Osteoblast (primary cell): ENCODE measurements around the gene COBL. TPM values are rescaled to one million over a fixed set of nuclear protein-coding genes. Genes with fewer than 3 reads are reported as not detected.

Source experiments
- DNase-seq: peaks from one replicate; pipeline ENCODE4 v3.0.0; 2011; ENCODE audit warnings: low spot score, mixed read lengths; ENCODE audit not compliant: insufficient read length; ENCODE audit errors: missing footprints
- H2AFZ ChIP-seq: 2 replicates; pipeline ENCODE4 v1.6.0; 2011; ENCODE audit warnings: mild to moderate bottlenecking, low read length
- H3K27ac ChIP-seq: 2 replicates; pipeline ENCODE4 v1.5.1; 2011; ENCODE audit warnings: mild to moderate bottlenecking, low read depth, low read length, moderate library complexity
- H3K27me3 ChIP-seq: 2 replicates; pipeline ENCODE4 v1.6.0; 2012; ENCODE audit warnings: mild to moderate bottlenecking, control low read depth, inconsistent platforms, low read length, moderate library complexity; ENCODE audit not compliant: insufficient read depth
- H3K36me3 ChIP-seq: 2 replicates; pipeline ENCODE4 v1.5.1; 2011; ENCODE audit warnings: mild to moderate bottlenecking, low read length, control low read depth, moderate library complexity; ENCODE audit not compliant: insufficient read depth
- H3K4me1 ChIP-seq: 2 replicates; pipeline ENCODE4 v1.5.1; 2011; ENCODE audit warnings: mild to moderate bottlenecking, low read length, control low read depth, moderate library complexity; ENCODE audit not compliant: insufficient read depth
- H3K4me2 ChIP-seq: 2 replicates; pipeline ENCODE4 v1.6.0; 2011; ENCODE audit warnings: mild to moderate bottlenecking, low read length; ENCODE audit not compliant: insufficient read depth
- H3K4me3 ChIP-seq: fragments of 200-600 bp; sonication (generic); 3 replicates; pipeline ENCODE4 v1.5.1; 2012; ENCODE audit warnings: mild to moderate bottlenecking, low read length, inconsistent platforms; ENCODE audit not compliant: insufficient read depth
- H3K79me2 ChIP-seq: 2 replicates; pipeline ENCODE4 v1.6.0; 2012; ENCODE audit warnings: mild to moderate bottlenecking, low read length, control low read depth, inconsistent platforms; ENCODE audit not compliant: insufficient read depth
- H3K9me3 ChIP-seq: 2 replicates; pipeline ENCODE4 v1.5.1; 2011; ENCODE audit warnings: low read depth, low read length, control low read depth
- H4K20me1 ChIP-seq: 2 replicates; pipeline ENCODE4 v1.6.0; 2012; ENCODE audit warnings: mild to moderate bottlenecking, low read length, control low read depth; ENCODE audit not compliant: insufficient read depth
- CTCF ChIP-seq: IDR thresholded peaks from 2 replicates; pipeline ENCODE4 v1.5.1; 2011; ENCODE audit warnings: mild to moderate bottlenecking, low read depth, low read length, moderate library complexity; ENCODE audit errors: extremely low read depth
- total RNA-seq: library from RNA; depleted of rRNA; stranded (reverse); fragments of >200 nt; gene quantifications from 2 replicates; pipeline ENCODE4 v1.2.3, GENCODE V29; 2012

Gene COBL
- total RNA-seq, 1 donor, result under 0.01 TPM

DNA sequence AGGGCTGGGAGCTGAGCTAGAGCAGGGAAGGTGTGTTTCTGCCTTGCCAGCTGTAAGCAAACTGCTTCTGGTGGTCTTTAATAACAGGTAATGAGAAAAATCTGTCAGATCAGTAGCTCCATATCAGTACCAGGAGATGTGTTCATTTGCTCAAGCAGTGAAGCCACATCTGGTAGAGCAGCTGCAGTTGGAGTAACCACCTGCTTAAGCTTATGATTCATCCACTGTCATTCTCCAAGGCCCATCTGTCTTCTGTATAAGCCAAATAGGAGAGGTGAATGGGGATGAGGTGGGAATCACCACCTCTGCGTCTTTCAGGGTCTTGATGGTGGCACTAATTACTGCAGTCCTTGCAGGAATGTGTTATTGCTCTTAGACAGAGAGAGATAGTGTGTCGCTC lies 18.4 kb upstream of the COBL start:
- no peak for TF ChIP-seq CTCF
- no peak overlapping the region for H3K4me2 ChIP-seq
- no peaks in the 10 kb centered on the region for H3K79me2 ChIP-seq
- no peaks in the 10 kb centered on the region for H3K9me3 ChIP-seq
- no peaks in the 10 kb centered on the region for H3K36me3 ChIP-seq
- H3K4me3 ChIP-seq, result no peak overlapping the region
- H3K27me3 ChIP-seq, result no peaks in the 10 kb centered on the region
- no peaks in the 10 kb centered on the region for H4K20me1 ChIP-seq
- H3K27ac ChIP-seq, result no peak overlapping the region
- no peak for DNase-seq
- no peak overlapping the region for H2AFZ ChIP-seq
- no peaks in the 10 kb centered on the region for H3K4me1 ChIP-seq

GRCh38 chr7:51329696-51330263 lies 13.2 kb upstream of the COBL start:
- TF ChIP-seq CTCF, result no peak
- H2AFZ ChIP-seq, result no peak overlapping the region

GRCh38 chr7:51328351-51328801 lies 11.8 kb upstream of the COBL start:
- Histone ChIP-seq H3K27me3 (no peaks in the 10 kb centered on the region), H3K36me3 (no peaks in the 10 kb centered on the region), H3K9me3 (no peaks in the 10 kb centered on the region), H4K20me1 (no peaks in the 10 kb centered on the region), H3K79me2 (no peaks in the 10 kb centered on the region), H3K27ac (no peak overlapping the region), H3K4me1 (no peaks in the 10 kb centered on the region), H2AFZ (no peak overlapping the region), H3K4me2 (no peak overlapping the region), H3K4me3 (no peak overlapping the region)
- TF ChIP-seq CTCF, result no peak
- DNase-seq, result no peak

More at GRCh38 chr7:51329696-51330263, 13.2 kb upstream of the COBL start:
- Histone ChIP-seq H3K4me3 (no peak overlapping the region), H3K27ac (no peak overlapping the region), H4K20me1 (no peaks in the 10 kb centered on the region), H3K27me3 (no peaks in the 10 kb centered on the region), H3K4me1 (no peaks in the 10 kb centered on the region), H3K9me3 (no peaks in the 10 kb centered on the region), H3K79me2 (no peaks in the 10 kb centered on the region), H3K36me3 (no peaks in the 10 kb centered on the region), H3K4me2 (no peak overlapping the region)
- no peak for DNase-seq

DNA sequence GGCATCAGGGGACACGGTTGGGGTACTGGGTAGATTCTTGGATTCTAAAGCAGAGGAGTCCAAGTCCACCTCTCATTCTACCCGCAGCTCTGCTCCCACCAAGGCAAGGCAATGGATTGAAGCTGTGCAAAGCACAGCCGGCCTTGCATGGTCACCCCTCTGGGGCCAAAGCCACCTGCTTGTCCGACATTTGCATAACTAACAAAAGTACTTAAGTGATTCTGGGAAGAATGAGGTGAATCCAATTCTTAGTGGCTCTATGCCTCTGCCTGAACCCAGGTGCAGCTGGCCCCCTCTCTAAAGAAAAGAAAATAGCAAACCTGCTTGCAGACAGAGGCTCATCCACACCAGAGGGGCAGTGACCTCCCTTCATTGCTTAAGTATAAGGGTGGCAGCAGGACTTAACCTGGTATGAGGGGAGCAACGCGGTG lies 10.7 kb upstream of the COBL start:
- no peak overlapping the region for H3K4me2 ChIP-seq
- H4K20me1 ChIP-seq, result no peaks in the 10 kb centered on the region
- H3K27ac ChIP-seq, result no peak overlapping the region
- no peaks in the 10 kb centered on the region for H3K9me3 ChIP-seq
- no peak overlapping the region for H2AFZ ChIP-seq
- H3K4me1 ChIP-seq, result no peaks in the 10 kb centered on the region
- no peak for DNase-seq
- H3K36me3 ChIP-seq, result no peaks in the 10 kb centered on the region
- no peak overlapping the region for H3K4me3 ChIP-seq
- no peaks in the 10 kb centered on the region for H3K79me2 ChIP-seq
- H3K27me3 ChIP-seq, result no peaks in the 10 kb centered on the region
- TF ChIP-seq CTCF, result no peak
